DMS153 (cell line): ENCODE measurements around the gene FAAP20.

Experiments used
- DNase-seq: peaks from one replicate; lab custom pipeline; 2025; lab: John Stamatoyannopoulos, UW

The FAAP20 gene

DNA sequence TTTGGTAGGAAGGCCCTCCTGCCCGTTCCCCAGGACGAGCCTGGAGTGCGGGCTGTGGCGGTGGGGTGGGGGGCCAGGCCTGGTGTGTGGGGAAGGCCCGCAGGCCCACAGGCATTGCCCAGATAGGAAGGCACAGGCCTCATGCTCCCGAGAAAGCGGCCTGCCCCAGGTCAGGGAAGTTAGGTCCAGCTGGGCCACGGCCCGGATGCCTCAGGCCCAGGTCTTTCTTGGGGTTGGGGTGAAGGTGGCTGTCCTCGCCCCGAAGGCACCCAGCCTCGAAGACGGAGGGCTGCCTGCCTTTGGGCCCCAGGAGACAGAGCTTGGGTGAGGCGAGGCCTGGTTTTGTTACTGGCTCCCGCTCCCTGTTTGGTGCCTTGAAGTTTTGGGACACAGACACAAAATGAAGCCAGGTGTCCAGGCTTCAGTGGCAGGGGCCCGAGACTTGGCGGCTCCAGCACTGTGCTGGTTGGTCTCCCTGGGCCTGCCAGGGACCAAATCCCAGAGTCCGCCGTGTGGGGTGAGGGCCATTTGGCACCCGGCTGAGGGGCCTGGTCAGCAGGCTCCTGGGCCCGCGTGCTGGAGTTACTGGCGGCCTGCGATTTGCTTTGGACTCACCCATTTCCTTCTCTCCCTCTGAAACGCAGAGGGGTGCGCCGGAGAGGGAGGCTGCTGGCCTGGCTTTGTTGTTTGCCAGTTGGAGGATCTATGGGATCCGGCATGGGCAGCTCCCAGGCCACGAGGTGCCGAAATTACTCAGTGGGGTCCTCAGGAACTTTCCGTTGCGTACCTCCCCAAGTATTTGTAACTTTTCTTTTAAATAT lies 35.5 kb upstream of the FAAP20 start:
- DNase-seq = no peak

DNA sequence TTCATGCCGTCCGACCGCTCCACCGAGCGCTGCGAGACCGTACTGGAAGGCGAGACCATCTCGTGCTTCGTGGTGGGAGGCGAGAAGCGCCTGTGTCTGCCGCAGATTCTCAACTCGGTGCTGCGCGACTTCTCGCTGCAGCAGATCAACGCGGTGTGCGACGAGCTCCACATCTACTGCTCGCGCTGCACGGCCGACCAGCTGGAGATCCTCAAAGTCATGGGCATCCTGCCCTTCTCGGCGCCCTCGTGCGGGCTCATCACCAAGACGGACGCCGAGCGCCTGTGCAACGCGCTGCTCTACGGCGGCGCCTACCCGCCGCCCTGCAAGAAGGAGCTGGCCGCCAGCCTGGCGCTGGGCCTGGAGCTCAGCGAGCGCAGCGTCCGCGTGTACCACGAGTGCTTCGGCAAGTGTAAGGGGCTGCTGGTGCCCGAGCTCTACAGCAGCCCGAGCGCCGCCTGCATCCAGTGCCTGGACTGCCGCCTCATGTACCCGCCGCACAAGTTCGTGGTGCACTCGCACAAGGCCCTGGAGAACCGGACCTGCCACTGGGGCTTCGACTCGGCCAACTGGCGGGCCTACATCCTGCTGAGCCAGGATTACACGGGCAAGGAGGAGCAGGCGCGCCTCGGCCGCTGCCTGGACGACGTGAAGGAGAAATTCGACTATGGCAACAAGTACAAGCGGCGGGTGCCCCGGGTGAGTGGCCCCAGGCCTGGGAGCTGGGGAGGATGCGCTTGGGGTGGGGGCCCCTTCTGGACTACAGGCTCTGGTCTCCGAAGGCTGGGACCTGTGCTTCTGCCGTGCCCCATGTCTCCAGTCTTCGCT lies 34.7 kb upstream of the FAAP20 start:
- DNase-seq = peak; percentile 53

DNA sequence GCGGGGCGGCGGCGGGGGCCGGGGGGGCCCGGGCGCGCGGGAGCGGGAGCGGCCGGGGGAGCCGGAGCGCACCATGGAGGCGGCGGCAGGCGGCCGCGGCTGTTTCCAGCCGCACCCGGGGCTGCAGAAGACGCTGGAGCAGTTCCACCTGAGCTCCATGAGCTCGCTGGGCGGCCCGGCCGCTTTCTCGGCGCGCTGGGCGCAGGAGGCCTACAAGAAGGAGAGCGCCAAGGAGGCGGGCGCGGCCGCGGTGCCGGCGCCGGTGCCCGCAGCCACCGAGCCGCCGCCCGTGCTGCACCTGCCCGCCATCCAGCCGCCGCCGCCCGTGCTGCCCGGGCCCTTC lies 34.1 kb upstream of the FAAP20 start:
- peak; percentile 24 for DNase-seq

DNA sequence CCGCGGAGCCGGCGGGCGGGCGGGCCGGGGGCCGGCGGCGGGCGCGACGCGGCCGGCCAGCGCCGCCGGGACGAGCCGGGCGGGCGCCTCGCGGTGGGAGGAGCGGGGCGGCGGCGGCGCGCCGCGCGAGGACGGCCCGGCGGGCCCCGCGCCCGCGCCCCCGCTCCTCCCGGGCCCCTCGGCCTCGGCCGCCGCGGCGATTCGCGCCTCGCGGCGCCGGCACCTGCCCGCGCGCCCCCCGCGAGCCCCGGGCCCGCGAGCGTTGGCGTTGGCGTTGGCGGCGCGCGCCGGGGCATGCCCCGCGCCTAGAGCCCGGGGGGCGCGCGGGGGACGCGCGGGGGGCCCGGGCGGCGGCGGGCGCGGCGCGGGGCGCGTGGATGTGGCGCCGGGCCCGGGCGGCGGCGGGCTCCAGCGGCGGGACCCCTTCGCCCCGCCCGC lies 33.6 kb upstream of the FAAP20 start, which contains the start of gene SKI:
Gene SKI (plus strand): TSS at position 163 of the 438 bp plus-strand sequence. CDS start 448 bp downstream, outside the sequence.
- no peak for DNase-seq

DNA sequence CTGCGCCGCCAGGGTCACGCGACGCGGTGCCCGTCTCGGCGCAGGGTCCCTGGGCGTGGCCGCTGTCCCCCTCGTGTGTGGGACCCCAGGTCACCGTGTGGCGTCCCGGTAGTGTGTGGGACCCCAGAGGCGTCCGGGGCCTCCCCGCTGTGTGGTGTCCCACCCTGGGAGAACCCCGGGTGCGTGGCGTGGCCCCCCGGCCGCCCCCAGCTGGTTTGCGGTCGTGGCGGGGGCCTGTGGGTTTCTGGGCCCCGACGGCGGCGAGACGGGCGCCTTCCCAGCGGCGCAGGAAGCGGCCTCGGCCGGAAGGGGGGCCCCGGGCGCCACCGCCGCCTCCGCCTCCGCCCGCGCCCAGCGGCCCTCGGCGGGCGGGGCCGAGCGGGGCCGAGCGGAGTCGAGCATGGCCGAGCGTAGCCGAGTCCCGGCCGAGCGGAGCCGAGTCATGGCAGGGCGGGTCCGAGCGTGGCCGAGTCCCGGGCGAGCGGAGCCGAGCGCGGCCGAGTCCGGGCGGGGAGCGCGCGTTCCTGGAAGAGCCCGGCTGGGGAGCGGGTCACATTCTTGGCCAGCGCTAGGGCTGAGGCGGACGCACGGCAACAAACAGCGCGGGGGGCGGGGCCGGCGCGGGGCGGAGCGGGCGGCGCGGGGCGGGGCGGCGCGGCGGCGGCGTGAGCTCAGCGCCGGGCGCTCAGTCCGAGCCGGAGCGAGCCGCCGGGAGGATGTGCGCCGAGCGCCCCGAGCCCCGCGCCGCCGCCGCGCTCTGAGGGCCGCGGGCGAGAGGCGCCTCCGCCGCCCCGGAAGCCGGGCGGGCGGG lies 33.0 kb upstream of the FAAP20 start:
- DNase-seq = peak; percentile 97

DNA sequence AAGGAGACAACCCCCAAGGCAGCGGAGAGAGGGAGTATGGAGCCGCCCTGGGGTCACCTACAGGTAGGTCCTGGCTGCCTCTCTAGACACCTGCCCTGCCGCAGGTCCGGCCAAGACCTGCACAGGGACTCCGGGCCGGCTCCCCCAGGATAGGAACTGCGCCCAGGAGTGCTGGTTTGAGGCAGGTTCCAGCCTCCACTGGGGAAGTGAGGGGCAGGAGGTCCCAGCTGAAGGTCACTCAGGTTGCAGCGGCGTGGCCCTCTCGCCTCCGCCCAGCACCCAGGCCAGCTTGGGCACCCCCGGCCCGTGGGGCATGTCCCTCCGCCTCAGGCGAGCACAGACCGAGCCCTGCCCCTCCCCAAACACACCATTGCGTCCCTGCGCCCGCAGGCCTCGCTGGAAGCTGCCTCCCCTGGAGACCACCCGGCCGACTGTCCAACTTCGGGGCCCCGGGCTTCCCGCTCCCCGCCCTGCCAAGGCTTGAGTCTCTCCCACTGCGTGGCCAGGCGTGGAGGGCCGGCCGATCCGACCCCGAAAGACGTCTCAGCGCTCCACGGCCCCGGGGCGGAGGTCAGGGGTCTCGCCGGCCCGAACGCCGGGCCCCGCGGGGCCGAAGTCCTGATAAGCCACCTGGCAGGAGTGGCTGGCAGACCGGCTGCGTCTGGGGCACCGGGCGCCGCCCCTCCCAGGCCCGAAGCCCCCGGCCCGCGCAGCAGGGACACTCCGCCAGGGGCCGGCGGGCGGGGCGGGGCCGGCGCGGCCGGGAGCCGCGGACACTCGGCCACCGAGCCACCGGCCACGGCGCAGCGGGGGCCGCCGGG lies 32.2 kb upstream of the FAAP20 start:
- no peak for DNase-seq

DNA sequence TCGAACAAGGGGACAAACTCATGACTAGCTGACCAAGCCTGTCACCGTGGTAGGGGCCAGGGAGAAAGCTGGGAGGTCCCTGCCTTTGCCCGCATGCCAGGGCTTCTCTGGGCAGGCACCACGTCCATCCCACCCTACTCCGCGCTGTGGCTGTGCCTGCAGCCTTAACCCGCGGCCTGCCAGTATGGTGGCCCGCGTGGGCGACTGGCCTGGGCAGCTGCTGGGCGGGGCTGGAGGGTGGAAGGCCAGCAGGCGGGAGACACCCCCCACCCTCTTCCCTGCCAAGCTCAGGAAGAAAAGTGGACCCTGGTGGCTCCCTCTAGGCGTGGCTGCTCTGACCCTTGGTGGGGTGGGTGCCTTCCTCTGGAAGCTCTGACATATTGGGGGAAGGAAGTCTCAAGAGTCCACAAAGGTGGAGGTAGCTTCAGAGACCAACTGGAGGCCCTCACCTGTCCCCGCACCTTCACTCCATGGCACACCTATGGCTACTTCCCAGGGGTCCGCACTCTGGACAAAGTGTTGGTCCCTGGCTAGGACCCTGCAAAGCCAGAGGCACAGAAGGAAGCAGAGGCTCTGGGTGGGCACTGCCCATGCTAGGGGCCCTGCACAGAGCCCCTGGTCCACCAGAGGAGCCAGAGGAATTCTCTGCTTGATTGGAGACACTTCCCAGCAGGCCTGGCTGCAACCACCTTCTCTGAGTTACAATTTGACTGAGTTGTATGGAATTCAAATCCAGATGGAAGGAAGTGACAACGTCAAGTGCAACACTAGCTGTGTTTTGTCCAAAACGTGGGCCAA lies 30.3 kb upstream of the FAAP20 start:
- no peak for DNase-seq

DNA sequence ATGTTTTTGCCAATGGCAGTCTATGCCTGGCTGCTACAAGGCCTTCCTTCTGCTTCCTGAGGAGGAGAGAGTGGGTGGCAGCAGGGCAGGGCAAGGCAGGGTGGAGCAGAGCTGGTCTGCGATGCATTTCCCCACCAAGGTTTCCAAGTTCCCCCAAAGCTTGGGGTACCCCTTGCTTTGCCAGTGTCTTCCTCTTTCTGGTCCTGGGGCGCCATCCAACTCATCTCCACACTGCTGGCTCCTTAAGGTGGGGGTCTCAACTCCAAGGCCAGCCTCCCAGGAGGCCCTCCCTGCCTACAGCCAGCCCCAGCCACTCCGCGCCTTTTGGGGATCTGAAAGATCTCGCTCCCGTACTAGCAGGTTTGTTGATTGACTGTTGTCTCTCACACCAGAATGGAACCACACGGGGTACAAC lies 29.6 kb upstream of the FAAP20 start:
- DNase-seq = no peak

DNA sequence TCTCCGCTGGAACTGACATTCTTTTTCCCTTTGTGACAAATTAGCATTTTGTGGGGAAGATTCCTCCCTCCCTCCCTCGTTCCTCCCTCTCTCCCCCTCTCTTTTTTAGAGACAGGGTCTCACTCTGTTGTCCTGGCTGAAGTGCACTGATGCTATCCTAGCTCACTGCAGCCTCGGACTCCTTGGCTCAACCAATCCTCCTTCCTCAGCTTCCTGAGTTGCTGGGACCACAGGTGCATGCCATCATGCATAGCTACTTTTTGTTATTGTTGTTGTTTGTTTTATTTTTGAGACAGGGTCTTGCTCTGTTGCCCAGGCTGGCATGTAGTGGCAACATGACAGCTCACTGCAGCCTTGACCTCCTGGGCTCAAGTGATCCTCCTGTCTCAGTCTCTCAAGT lies 26.7 kb upstream of the FAAP20 start:
- no peak for DNase-seq

DNA sequence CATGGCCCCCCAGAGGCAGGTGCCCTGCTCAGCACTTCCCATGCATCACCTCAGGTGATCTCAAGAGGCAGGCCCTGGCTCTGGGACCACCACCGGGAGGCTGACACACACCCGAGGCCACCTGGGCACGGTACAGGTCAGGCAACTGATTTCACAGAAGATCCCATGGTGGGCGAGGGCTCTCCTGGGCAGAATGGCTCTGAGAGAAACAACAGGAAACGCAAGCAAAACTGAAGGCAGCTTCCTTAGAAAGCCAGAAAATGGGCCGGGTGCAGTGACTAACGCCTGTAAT lies 22.1 kb upstream of the FAAP20 start:
- DNase-seq = no peak

DNA sequence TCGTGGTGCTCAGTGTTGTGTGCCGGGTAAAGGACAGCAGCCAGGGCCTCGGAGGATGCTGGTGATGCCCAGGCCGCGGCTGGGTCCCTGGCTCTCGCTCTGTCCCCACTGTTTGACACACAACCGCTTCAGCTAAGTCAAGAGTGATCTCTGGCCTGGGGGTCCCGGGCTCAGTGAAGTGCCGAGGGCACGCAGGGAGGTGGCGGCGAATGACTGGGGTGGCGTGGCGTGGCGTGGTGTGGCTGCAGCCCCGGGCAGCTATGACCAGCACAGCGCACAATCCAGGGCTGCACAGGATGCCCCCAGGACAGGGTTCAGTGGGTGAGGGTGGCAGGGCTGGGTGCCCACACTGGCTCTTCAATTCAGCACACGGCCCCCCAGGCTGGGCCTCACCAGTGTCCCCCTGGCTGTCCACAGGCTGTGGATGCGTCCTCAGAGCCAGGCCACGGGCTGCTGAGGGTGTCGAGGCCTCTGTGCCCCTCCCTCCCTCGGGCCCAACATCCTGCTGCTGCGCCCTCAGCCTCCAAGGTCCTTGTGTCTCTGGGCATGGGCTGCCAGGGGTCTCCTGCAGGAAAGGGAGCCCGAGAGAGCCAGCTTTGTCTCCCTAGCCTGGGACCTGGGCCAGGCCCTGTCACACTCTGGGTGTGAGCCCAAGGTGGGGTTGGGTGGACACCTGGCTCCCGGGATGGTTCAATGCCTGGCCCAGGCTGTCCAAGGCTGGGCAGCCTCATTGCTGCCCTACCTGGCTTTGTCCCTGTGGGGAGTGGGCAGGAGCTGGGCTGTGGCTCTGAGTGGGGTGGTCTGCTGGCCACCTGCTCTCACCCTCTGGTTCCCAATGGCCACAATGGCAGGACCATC lies 21.6 kb upstream of the FAAP20 start:
- DNase-seq = no peak

DNA sequence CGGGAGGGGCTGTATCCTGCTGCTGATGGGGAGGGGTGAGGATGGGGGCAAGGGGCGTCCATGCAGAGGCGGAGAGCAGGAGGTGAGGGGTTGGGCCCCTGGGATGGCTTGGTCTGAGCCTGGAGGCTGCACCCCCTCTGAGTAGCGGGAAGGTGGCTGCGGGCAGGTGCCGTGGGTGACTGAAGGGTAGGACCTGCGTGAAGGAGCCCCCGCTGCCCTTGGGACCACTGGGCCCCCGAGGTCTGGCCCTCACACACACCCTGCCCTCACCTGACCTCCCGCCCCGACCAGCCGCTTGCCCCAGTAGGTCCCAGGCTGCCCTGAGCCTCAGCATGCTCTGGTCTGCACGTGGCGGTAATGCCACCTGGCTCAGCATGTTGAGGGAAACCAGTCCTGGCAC lies 20.8 kb upstream of the FAAP20 start:
- no peak for DNase-seq

DNA sequence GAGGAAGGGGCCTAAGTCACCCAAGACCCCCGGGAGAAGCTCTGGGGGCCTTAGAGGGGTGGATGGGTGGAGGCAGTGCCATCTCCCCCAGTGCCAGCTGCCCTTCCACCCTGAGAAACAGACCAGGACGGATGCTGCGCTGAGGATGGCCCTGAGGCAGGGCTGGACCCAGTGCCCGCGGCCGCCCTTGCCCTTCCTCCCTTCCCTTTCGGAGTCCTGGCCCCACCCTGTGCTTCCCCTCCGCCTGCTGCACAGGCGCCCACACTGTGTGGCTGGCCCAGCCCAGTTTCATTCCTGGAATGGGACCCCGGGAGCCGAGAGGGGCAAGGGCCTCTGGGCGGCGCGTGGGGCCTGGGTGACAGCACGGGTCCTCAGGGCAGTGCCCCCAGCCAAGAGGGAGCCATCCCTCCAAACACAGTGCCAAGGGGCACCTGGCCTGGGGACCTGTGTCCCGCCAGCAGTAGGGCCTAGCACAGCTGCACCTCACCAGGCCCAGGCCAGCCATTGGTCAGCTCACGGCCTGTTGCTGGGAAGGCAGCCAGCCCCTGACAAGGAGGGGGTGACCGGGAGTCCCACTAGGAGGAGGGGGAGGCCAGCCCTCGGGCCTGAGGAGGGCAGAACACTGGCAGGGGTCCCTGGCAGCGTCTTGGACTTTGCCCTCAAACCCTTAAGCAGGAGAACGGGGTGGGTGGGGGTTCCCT lies 20.1 kb upstream of the FAAP20 start:
- no peak for DNase-seq

DNA sequence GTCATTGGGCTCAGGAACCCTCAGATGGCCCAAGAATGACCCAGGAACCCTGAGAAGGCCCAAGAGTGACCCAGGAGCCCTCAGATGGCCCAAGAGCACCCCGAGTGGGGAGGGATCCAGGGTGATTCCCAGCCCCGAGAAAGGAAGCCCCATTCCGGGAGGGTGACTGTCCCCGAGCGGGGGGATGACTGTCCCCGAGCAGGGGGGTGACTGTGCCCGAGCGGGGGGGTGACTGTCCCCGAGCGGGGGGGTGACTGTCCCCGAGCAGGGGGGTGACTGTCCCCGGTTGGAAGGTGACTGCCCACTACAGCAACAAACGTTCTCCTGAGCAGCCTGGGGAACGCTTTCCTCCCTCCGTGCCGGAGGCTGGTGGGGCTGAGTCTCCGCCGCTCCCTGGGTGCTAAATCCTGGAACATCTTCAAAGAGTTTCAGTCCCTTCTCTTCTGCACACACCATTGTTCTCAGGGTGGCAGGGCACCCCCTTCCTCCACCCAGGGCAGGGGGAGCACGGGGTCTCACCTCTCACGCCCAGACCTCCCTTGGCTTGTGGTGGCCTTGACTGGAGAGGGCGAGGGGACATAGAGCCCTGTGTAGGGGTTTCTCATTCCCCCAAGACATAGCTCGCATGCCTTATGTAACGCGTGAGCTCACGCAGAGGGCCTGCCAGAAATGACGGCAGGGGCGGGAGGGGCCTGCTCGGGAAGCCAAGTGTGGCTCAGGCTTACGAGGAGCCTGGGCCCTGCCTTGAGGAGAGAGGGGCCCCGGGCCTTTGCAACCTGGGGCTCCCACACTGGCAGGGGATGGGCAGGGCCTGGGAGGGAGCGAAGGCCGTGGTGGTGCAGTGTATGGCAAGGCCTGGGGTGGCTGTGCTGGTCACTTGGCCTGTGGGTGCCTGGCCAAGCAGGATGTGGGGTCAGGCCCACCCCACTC lies 19.3 kb upstream of the FAAP20 start:
- DNase-seq = no peak

DNA sequence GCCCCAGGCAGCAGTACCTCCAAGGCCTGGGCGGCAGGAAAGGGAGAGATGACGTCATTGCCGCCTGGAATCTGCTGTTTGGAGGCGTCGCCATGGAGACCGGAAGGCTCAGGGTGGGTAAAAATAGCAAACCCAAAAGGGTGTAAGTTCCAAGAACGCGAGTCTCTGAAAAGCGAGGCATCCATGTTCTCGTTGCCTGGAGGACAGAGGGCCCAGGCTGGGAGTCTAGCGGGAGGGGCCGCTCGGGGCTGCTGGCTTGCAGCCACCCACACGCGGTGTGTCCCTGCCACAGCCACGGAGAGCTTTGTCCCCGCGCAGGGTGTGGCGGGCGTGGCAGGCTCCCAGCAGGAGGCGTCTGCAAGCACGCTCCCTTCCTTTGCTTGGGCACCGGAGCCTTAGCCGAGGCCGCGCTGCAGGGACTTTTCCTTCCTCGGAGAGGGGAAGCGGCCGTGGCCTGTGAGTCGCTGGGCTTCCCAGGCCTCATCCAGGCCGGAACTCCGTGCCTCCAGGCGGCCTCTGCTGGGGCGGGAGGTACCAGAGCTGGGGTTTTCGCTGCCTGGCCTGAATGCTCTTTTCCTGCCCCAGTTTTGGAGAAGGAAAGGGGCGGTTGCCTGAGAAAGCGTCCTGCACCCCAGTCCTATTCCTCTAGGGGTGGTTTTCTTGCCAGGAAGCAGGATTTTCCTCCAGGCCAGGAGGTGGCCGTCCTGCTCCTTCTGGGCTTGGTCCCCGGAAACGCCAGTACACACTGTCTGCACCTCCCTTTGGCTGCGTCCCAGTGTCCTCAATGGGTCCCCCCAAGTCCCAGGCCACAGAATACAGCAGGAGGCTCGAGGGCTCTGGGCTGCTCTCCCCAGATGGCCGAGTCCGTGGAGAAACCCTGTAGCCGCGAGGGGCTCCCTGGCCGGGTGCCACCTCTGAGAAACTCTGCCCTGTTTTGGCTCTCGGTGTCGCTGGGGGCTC lies 18.2 kb upstream of the FAAP20 start:
- peak; percentile 81 for DNase-seq

DNA sequence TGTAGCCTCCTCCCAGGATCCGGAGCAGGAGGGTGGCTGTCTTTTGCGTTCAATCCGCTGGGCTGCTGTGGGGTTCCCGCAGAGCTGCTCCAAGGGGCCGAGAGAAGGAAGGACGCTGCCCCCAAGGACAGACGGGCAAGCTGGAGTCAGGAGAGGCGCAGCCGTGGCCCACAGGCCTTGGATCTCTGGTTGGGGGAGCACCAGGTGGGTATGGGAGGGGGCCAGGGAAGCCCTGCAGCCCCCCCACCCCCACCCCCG lies 17.6 kb upstream of the FAAP20 start:
- DNase-seq = peak; percentile 67

DNA sequence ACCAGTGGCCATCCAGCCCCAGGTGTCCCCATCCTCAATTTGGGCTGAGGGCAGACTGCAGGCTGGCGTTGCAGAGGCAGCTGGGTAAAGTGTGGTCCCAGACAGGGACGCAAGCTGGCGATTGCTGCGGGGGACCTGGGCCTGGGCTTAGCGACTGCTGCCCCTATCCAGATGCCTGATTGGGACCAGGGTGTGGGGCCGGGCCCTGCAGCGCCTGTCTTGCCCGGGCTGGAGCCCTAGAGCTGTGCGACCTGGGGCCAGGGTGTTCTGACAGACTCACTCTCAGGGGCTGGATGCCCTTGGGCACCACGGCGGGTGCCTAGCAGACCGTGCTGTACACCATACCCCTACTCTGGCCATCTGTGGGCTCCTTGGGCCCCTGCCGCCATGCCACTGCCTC lies 16.2 kb upstream of the FAAP20 start:
- no peak for DNase-seq
